Measurements from ENCODE around the gene F5.

DNA sequence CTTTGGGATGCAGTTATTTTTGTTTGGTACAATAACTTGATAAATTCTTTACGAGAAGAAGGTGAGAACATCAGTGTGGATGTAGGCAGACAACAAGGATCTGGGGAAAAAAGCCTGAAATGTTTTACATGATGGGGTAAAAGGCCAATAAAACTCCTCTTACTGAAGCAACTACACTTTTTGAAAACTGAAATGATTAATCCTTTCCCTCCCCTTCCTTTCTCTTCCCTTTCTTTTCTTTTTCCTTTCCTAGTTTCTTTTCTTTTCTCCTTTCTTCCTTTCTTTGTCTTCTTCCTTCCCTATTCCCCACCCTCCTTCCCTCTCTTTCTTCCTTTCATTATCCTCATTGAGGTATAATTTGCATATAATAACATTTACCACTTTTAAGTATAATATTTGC is 24.6 kb downstream of the F5 start:
- TF ChIP-seq MAX (IDR thresholded peaks at IDR 0.05; ENCODE audit: low read depth, low read length) (no peak), POLR2A (IDR thresholded peaks at IDR 0.05; ENCODE audit: low read depth, low read length) (no peak), ATF7 (IDR thresholded peaks at IDR 0.05; ENCODE audit: low read depth) (no peak), MLLT1 (IDR thresholded peaks at IDR 0.05) (no peak), BCL11A (IDR thresholded peaks at IDR 0.05; ENCODE audit: low read depth, low read length) (no peak), ETV6 (conservative IDR thresholded peaks at IDR 0.05 in 1 of 2, IDR thresholded peaks at IDR 0.05 in 1 of 2; ENCODE audit: borderline replicate concordance in 1 of 2, low read depth in 1 of 2) (no peak), SMC3 (IDR thresholded peaks at IDR 0.05; ENCODE audit: borderline replicate concordance, low read length) (no peak), POLR2AphosphoS5 (IDR thresholded peaks at IDR 0.05; ENCODE audit: low read length) (no peak), EZH2 (IDR thresholded peaks at IDR 0.05; ENCODE audit: borderline replicate concordance, control insufficient read depth, low read depth, low read length) (no peak)
- TF ChIP-seq, protein P1, sequence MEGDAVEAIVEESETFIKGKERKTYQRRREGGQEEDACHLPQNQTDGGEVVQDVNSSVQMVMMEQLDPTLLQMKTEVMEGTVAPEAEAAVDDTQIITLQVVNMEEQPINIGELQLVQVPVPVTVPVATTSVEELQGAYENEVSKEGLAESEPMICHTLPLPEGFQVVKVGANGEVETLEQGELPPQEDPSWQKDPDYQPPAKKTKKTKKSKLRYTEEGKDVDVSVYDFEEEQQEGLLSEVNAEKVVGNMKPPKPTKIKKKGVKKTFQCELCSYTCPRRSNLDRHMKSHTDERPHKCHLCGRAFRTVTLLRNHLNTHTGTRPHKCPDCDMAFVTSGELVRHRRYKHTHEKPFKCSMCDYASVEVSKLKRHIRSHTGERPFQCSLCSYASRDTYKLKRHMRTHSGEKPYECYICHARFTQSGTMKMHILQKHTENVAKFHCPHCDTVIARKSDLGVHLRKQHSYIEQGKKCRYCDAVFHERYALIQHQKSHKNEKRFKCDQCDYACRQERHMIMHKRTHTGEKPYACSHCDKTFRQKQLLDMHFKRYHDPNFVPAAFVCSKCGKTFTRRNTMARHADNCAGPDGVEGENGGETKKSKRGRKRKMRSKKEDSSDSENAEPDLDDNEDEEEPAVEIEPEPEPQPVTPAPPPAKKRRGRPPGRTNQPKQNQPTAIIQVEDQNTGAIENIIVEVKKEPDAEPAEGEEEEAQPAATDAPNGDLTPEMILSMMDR (IDR thresholded peaks at IDR 0.05 in 2 of 3, conservative IDR thresholded peaks at IDR 0.05 in 1 of 3; ENCODE audit: control insufficient read depth in 2 of 3, extremely low read depth in 1 of 3, insufficient read depth in 1 of 3, low read depth in 3 of 3, low read length in 3 of 3), result no peak

All from GM12878 (cell line).